HG03045 (cell line): ENCODE measurements around the gene DAB1.

Experiments used
- ATAC-seq: cut with Tn5 transposase; IDR thresholded peaks from one replicate; pipeline ENCODE4 v1.9.1; 2021; ENCODE audit warnings: mild to moderate bottlenecking, moderate library complexity; ENCODE audit not compliant: unreplicated experiment

The DAB1 gene

DNA sequence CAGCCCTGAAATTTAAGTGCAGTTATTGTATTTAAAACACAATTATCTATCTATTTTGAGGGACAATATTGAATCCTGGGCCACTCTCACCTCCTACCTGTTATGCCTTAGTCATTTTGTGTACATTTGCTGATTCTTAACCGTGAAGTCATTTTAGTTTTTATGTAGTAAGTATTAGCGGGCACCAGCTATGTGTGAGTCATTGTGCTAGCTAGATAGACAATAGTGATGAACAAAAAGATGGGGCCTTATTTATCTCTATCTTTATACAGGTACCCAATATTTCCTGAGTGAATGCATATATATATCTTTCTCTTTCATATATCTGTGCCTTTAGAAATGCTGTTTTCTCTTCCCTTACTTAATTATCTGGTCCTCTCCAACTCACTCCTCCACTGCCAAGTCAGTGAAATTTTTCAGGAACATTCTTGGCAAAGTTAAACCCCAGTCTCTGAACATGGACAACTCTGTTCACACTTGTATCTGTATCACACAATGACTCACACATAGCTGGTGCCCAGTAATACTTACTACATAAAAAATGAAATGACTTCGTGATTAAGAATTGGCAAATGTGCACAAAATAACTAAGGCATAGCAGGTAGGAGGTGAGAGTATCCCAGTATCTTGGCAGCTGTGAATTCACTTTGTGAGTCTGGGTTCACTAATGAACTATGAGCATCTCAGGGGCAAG, 292.0 kb downstream of the DAB1 start:
- ATAC-seq, result no peak

DNA sequence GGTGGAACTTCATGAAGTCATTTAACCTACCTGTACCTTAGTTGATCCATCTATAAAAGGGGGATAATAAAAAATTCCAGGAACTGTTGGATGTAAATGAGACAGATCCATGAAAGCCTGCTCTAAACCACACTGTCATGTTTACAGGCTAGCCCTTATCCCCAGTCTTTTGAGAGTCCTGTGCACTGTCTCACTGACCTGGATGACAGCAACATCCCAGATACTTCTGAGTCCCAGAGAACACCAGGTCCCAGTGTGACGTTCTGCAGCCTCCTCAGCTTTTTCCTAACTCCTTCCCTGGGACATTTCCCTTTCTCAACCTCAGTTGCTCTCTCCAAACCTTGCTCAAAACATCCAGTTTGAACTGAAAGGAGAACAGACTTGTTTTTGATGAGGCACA, 292.6 kb downstream of the DAB1 start:
- ATAC-seq, result no peak

DNA sequence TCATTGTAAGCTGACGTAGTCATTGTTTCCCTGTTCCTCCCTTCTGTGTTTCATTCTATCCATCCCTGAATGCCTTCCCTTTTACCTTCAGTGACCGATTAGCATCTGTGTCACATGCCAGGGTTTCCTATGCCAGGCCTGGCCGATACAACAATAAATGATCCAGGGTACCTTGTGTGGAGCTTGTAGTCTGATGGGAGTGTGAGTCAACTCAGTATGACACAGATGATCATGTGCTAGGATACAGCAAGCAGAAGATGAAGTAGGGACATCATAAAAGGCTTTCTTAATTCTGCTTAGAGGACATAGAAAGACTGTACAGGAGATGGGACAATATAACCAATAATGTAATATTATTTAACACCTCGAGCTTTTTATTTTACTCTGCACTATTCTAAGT, 294.0 kb downstream of the DAB1 start:
- ATAC-seq, result no peak

DNA sequence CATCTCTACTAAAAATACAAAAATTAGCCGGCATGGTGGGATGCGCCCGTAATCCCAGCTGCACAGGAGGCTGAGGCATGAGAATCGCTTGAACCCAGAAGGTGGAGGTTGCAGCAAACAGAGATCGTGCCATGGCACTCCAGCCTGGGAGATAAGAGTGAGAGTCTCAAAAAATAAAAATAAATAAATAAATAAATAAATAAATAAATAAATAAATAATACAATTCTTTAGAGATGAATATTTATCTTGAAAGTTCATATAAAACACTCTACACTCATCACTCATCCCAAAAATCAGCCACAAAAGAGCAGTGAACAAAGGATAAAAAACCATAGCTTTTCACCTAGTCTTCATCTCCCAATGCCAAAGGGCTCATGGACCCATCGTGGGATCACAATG, 295.9 kb downstream of the DAB1 start:
- no peak for ATAC-seq

DNA sequence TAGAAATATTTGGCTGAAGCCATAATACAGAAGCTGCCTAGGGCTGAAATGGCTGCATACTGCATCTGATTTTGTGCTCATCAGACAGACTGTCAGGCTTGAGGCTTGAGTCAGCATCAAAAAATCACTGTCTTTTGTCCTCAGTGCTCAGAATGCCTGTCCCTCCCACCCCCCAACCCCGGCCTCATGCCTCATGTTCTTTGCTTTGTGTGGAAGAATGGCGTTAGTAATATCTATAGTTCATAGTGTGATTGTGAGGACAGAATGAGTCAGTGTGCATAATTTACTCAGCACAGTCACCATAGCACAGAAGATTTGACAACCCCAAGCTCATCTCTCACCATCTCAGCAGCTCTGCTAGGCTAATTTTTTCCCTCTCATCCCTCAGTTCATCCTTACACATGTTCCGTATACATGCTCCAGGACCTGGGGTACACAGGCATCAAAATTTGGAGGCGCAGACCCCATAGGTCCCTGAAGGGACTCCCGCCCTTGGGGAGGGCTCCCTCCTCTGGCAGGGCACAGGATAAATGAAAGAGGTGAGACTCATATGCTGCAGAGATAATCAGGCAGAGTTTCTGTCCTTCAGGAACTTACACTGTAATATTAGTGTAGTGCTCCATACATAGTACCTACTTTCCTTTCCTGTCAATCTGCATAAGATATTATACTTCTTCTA, 299.0 kb downstream of the DAB1 start:
- ATAC-seq, result no peak

DNA sequence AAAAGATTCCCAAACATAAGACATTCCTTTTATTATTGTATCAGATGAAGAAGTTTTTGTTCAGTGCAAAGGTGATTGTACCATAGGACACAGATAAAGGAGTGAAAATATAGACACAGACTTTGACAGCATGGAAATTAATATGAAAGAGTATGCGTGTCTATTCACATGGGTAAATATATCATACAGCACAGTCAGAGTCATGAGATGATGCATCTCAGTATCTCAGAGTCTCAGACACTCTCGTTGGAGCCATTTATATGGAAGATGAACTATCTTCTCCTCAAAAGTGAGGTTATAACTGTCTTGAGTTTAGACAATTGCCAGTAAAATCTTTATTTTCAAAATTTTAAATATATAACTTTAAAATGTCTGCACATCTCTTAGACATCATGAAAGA, 299.7 kb downstream of the DAB1 start:
- no peak for ATAC-seq

DNA sequence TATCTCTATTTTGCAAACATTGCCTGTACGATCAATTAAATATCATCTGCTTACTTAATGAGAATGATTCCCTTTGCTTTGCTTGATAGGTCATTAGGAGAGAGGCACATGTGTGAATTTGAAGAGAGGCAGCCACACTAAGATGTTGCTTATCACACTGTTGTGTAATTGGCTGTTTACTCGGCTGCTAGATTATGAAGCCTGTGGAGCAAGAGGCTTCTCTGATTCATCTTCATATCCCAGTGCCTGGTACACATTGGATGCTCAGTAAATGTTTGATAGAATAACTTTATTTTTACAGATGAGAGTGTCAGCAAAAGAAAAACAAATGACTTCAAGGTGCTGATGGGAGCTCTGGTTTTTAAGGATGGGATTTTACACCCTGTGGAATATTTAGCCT, 301.8 kb downstream of the DAB1 start:
- no peak for ATAC-seq

DNA sequence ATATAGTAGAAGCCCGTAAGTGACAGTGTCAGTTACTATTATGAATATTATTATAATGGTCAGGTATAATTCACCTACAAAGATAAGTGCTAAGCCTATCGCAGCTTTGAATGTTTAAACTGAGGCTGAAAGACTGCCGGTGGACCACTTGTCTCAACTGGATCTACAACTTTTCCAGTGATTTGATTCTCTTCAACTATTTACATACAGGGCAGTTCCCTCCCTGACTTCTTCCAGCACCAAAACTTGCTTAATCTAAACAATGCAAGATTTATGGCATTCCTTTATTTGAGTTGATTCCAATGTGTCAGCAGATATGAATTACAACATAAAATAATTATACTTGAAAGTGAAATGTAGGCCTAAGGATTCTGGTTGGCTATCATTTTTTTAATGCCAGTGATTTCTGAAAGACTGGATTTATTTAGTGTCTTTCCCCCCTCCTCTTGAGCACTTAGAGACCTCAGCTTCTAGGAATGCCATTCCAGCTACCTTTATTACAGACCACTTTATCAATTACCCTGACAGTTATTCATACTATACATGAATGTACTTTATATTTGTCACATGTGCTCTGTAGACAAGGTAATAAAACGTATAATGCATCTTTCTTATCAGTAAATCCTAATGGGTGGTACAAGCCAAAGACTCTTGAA, 304.8 kb downstream of the DAB1 start:
- ATAC-seq, result no peak

DNA sequence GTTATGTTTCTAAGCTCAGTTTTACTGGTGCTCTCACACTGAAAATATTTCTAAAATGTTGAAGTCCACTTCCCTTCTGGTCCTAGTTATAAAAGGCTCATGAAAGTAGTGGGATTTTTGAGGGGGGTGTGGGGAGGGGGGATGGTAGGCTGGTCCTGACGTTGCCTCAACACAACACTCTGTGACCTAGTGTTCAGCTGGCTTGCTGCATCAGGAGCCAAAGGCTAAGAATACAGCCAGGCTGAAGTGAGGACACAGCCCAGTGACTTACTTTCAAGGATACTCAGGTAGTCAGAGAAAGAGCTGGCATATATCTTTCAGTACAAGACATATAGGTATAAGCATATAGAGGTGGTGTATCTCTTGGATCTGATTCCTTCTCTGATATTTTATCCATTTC, 306.1 kb downstream of the DAB1 start:
- no peak for ATAC-seq

DNA sequence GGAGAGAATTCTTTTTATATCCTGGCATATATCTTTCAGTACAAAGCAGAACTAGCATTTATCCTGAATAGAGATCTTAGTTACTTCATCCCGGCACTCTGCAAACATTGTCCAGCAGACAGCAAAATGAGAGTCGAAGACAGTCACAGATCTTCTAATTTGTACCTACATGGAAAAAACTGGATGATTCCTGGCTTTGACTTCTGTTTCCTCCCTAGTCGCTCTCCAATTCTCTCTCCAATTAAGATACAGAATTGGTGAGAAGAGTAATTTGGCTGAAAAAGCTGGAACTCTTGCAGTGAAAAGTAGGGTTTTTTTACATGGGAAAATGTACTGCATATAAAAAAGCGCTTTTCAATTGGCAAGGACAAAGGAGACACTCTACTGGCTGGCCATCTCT, 307.0 kb downstream of the DAB1 start:
- no peak for ATAC-seq

DNA sequence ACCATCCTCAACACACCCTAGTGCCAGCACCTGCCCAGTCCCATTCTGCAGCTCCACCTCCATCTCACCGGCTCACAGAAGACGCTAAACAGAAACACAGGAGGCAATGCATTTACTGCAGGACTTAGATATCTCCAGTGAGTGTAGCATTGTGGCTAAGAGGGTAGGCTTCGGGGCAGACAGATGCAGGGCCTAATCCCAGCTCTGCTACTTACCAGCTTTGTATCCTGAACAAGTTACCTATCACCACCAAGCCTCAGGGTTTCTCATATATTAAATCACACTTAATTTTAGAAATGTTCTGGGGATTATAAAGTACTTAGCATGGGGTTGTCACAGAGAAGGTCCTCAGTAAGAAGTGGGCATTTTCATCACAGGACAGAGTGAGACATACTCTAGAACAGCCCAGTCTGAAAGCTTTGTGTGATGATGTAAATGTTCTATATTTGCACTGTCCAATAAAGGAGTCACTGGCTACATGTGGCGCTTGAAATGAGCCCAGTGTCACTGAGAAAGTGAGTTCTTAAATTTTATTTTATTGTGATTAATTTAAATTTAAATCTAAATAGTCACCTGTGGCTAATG, 308.7 kb downstream of the DAB1 start:
- ATAC-seq, result no peak

DNA sequence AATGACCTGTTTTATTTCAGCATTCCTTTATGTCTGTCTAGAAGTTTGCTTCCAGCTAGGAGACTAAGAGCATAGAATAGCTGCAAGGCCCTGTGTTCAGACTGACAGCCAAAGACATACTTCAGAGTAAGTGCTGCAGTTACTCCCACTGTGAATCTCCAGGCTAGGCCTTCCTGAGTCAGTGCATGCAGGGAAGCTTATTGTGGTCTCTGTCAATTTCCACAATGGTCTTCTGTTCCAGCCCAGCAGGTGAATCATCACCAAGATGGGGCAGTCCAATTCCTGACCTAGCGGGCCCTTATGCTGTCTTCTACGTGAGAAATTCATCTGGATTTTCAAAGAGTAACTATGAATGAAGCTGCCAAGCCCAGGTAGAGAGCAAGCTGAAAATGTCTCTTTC, 311.7 kb downstream of the DAB1 start:
- no peak for ATAC-seq

DNA sequence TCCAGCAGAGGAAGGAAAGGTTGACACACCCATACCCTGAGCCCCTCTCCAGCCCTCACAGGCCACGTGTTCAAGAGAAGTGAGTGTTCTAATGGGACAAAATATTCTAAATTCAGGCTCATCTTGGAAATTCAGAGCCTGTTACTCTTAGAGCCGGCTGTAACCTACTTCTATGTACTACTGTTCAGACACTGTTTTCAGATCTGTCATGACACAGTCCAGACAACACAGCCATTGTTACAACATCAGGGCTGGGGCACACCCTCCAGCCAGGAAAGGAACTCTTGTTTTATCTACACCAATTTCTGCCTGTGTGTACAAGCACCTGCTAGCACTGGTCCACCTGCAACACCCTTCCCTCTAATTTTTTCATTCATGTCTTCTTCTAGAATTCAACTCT, 312.7 kb downstream of the DAB1 start:
- ATAC-seq, result no peak

DNA sequence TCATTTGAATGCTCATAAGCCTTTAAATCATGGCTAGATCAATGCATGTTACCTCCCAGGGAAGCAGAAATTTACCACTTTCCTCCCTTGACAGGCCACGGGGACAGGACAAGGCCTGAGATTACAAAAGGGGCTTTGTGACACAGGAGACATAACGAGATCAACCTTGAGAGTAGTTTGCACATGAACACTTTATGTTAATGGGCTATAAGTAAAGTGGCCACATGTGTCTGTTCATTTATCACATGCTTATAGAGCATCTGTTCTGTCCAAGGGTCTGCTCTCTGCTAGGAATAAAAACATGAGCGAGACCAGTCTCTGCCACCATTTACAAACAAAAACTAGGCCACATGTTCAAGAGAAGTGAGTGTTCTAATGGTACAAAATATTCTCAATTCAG, 314.0 kb downstream of the DAB1 start:
- no peak for ATAC-seq

DNA sequence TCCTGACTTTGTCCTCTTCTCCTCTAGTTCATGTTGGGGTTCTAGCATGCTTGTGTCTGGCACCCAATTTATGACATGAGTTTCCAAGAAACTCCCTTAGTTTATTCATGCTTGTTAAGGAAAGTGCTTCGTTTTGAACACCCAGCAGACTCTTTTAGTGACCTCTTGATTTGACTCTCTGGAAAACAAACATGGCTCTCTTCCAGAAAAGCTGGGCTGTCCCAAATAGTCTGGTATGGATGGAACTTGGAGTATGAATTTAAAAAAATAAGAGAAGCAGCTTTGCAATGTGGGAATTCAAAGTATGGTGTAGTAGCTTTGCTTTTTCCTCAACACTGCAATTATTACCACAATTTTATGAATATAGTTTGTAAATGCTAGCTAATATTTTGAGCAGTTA, 314.6 kb downstream of the DAB1 start:
- no peak for ATAC-seq

DNA sequence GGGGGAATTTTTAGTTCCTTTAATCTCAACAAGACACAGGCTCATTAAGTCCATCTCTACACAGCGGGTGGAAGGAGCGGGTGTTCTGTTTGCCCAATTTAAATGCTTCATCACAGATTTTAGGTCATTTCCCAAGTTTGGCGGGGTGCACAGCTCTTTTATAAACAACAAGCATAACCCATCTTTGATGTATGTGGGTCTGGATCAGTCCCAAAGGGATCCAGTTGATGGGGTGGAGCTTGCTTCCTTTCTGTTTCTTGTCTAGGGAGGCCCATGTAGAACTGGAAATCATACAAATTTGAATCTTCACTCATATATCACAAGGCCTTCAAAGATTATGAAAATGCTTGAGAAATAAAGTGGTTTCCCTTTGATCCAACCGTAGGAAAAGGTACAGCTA, 317.6 kb downstream of the DAB1 start:
- ATAC-seq, result no peak

DNA sequence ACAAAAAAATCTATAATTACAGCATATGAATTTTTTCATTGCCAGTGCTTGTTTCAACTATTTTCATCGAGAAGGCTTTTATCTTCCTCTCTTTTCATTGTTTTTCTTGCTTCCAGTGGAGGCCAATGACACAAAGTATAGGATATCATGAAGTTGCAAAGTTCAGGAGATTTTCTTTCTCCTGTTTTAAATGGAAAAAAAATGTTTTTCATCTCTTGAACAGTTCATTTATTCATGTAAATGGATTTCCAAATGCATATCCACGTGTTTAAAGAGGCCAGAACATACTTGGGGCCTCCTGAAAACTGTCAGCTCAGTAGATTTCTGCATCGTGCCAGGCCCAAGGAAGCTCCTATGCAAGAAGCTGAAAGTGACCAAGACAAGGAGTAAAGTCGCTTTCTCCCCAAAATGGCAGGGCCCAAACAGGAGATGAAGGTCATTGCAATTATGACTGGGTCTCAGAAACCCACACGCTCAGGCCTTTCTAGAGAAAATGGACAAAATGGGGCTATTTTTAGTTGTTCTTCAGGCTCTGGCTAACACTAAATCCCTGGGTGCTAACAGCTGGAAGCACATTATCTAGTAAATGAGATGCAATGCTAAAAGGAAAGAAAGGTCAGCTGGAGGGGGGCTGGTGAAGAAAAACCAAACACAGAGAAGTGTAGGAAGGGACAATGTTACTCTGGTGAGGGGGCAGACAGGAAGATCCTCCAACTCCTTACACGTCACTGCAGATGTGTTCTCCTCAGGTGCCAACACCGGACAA, 321.1 kb downstream of the DAB1 start:
- ATAC-seq, result no peak

DNA sequence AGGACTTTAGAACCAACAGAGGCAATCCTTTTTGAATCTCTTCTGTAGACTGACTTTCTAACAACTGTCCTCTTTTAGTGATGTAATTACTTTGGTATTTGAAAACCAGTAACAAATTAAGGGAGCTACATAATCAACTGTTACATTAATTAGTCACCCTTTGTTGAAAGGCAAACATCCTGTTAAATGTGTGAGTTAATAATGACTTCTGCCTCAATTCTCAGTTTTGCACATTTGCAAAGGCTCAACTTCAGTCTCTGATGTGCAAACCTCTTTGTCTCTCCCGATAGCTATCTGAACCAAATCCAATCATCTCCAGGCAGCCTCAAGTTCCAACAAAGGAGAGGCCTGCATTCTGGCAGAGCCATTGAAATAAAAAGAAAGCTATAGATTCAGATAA, 322.7 kb downstream of the DAB1 start:
- ATAC-seq, result no peak

DNA sequence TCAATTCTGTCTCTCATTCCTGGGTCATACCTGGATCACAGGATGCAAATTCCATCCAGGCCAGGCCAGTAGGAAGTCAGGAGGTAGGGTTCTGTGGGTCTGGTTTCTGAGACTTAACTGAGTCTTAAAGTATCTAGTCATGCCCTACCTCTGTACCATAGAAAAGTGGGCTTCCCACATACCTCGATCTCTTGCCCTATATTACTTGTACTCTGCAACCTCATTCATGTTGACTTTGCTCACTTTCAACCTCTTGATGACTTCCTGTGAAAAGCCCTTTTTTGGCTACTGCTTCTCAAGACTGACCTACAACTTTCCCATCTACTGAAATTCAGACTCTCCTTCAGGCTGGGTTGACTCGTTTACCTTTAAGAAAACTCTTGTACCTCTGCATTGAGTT, 329.1 kb downstream of the DAB1 start:
- ATAC-seq, result no peak

DNA sequence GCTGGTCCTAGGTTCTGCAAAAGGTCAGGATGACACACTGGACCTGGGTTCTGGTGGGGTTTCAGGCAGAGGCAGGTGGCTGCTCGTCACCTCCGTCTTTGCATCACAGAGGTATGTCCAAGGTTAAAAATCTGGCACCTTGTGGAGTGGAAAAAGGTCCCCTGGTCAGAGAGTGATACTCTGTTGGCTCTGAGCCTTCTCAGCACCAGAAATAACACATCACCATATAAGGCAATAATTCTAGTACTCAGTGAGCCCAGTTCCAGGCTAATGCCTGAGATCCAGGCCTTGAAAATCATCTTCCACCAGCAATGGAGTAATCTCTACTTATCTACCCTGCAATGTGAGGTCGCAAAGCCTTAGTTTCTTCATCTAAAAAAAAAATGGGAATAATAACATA, 330.7 kb downstream of the DAB1 start:
- no peak for ATAC-seq

DNA sequence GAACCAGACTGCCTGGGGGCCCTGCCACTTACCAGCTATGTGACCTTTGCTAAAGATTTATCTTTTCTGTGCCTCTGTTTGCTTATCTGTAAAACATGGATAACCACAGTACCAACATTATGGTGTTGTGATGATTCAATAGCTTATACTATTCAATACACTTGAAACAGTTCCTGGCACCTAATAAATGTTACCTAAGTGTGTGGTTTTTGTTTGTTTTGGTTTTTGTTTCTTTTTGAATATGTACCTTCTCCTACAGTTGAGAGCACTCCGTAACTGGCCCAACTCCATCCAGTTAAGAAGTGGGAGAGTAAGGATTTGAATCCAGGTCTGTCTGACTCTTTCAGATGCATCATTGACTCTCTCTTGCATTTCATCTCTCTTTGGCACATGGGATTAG, 332.2 kb downstream of the DAB1 start:
- no peak for ATAC-seq
